GM18858 (cell line): ENCODE measurements around the gene SRRM2.

ENCODE experiments used
- ATAC-seq: cut with Tn5 transposase; IDR thresholded peaks from one replicate; pipeline ENCODE4 v1.9.1; 2021; ENCODE audit not compliant: unreplicated experiment

The SRRM2 gene

GRCh38 chr16:2791174-2791573 is 38.7 kb downstream of the SRRM2 start:
- no peak for ATAC-seq

- ATAC-seq = no peak
Observed at GRCh38 chr16:2792940-2793339, 40.5 kb downstream of the SRRM2 start.

- ATAC-seq = no peak
Observed at GRCh38 chr16:2795395-2796143, 43.1 kb downstream of the SRRM2 start.

- ATAC-seq = no peak
Observed at GRCh38 chr16:2798723-2799204, 46.3 kb downstream of the SRRM2 start.

- ATAC-seq = no peak
Observed at GRCh38 chr16:2799205-2799858, 46.9 kb downstream of the SRRM2 start.

- no peak for ATAC-seq
Observed at GRCh38 chr16:2799859-2800226, 47.4 kb downstream of the SRRM2 start.

- no peak for ATAC-seq
Observed at GRCh38 chr16:2803545-2804195, 51.2 kb downstream of the SRRM2 start.

- ATAC-seq = no peak
Observed at GRCh38 chr16:2804728-2805127, 52.3 kb downstream of the SRRM2 start.

GRCh38 chr16:2806286-2806685 is 53.8 kb downstream of the SRRM2 start:
- no peak for ATAC-seq

- no peak for ATAC-seq
Observed at GRCh38 chr16:2808181-2808580, 55.7 kb downstream of the SRRM2 start.

GRCh38 chr16:2809149-2809760 is 56.8 kb downstream of the SRRM2 start:
- no peak for ATAC-seq

- ATAC-seq = no peak
Observed at GRCh38 chr16:2810651-2811050, 58.2 kb downstream of the SRRM2 start.

GRCh38 chr16:2811703-2812471 is 59.4 kb downstream of the SRRM2 start:
- ATAC-seq = no peak

- ATAC-seq = no peak
Observed at GRCh38 chr16:2813771-2814221, 61.4 kb downstream of the SRRM2 start.

GRCh38 chr16:2814551-2815298 is 62.3 kb downstream of the SRRM2 start:
- ATAC-seq = no peak

- no peak for ATAC-seq
Observed at GRCh38 chr16:2815299-2815771, 62.9 kb downstream of the SRRM2 start.

- ATAC-seq = no peak
Observed at GRCh38 chr16:2816751-2817339, 64.4 kb downstream of the SRRM2 start, which contains the start of gene PRSS21. PRSS21 (plus strand) TSS chr16:2817237; CDS start chr16:2817269, 32 bp downstream.

- ATAC-seq = no peak
Observed at GRCh38 chr16:2817340-2818271, 65.2 kb downstream of the SRRM2 start.
